GM18520 (cell line): ENCODE measurements around the gene KRTAP10-10.
"Not testable (repeated sequence)": the region's sequence is repeated elsewhere in the genome, so short reads cannot be mapped to it uniquely, and the experiment has no call there.

ENCODE experiments used
- ATAC-seq: cut with Tn5 transposase; IDR thresholded peaks from one replicate; pipeline ENCODE4 v1.9.1; 2021; ENCODE audit not compliant: unreplicated experiment

Gene KRTAP10-10

DNA sequence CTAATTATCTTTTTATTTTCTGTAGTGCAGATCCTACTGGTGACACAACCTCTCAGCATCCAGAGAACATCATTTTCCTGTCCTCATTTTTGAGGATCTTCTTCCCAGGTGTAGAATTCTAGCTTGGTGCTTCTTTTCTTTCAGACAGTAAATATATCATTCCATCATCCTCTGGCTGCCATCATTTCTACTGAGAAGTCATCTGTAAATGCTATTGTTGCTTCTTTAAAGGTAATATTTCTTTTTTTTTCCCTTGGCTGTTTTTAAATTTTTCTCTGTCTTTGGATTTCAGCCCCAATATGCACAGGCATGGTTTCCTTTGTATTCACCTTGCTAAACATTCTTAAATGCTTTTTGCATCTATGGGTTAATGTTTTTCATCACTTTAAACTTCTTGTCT lies 13.6 kb upstream of the KRTAP10-10 start:
- no peak for ATAC-seq

GRCh38 chr21:44625756-44626155 lies 11.4 kb upstream of the KRTAP10-10 start:
- no peak for ATAC-seq

DNA sequence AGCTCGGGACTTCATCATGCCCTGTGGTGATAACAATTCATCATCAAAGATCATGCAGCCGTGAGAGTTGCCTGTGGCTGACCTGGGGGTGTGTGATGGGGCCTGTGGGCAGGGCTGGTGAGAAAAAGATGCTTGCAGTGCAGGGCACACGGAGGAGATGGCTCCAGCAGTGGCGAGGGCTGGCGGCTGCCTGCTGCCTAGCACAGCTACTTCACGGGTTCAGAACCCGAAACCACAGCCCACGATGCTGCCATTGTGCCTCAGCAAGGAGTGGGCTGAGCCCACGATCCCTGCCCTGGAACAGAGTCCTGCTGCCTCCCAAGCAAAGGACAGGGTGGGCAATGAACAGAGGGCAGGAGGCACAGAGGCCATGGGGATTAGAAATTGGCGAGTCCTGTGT lies 10.9 kb upstream of the KRTAP10-10 start:
- no peak for ATAC-seq

GRCh38 chr21:44626673-44627143 lies 10.4 kb upstream of the KRTAP10-10 start, which contains the start of gene KRTAP10-9:
Gene KRTAP10-9, plus strand, starts transcription at chr21:44627093. Its CDS starts 79 bp downstream, at chr21:44627172.
- no peak for ATAC-seq

GRCh38 chr21:44627181-44627822 lies 9.9 kb upstream of the KRTAP10-10 start:
- not testable (repeated sequence) for ATAC-seq

- not testable (repeated sequence) for ATAC-seq
Observed at GRCh38 chr21:44627831-44628233, 9.3 kb upstream of the KRTAP10-10 start.

DNA sequence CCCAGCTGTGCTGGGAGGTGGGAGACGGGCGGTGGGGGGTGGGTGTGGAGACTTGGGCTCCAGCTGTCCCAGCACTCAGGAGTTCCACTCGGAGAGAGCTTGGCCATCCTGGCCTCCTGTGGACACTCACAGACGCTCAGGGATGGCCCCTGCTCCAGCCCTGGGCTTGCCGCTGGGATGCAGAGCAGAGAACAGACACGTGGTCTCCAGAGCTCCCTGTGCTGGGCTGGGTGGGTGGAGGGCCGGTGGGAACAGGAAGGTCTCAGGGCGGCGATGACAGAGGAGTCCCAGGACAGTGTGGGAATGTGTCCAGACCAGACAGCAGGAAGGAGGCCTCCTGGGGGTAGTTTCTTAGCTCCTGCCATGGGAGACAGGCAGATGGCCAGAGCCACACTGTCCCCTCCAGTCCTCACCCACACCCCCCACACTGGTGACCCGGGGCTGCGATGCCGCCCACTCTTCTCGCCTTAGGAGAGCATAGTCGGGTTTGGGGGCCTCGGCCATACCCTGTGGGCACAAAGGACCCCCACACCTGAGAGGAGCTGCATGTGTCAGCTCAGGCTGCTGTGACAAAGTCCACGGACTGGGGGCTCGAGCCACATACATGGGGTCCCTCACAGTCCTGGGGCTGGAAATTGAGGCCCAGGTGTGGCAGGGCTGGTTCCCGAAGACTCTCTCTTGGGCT lies 8.3 kb upstream of the KRTAP10-10 start:
- no peak for ATAC-seq

GRCh38 chr21:44630440-44630839 lies 6.7 kb upstream of the KRTAP10-10 start:
- ATAC-seq: no peak

GRCh38 chr21:44632067-44632466 lies 5.1 kb upstream of the KRTAP10-10 start:
- ATAC-seq: no peak

DNA sequence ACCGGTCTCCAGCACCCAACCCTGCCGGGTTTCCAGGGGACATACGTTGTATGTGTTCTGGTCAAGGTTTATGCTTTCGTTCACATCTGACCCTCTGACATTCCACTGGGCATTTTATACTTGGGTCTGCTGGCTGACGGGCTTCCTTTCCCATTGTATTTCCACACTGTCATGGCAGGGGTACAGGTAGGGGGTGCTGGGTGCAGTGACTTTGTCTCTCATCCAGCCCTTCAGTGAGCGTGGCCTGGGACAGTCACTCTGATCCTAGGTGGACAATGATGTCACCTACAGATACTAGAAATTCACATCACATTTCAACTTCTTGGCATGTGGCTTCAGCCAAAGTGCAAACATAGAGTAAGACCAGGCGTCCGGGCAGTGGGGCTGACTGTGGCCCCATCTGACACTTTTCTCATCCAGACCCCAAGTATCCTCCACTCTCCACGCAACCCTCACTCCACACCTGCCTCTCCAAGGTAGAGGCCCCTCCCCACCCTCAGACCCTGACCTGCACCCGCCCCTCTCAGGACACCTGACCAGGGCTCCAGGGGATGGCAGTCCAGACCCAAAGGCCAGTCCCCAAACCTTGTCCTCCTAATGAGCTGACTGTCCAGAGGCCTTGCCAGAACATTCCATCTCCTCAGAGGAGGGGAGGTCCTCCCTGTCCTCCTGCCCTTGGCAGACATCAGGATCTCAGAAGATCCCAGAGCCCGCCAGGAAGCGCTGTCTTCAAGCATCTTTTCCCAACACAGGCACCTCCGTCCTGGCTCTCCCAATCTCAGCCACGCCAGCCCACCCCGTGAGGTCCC lies 743 bp upstream of the KRTAP10-10 start:
- no peak for ATAC-seq

GRCh38 chr21:44637851-44638348 lies 744 bp downstream of the KRTAP10-10 start:
- not testable (repeated sequence) for ATAC-seq

- ATAC-seq: not testable (repeated sequence)
Observed at GRCh38 chr21:44638506-44639330, 1.6 kb downstream of the KRTAP10-10 start.

- ATAC-seq: no peak
Observed at GRCh38 chr21:44639331-44639655, 2.1 kb downstream of the KRTAP10-10 start.

DNA sequence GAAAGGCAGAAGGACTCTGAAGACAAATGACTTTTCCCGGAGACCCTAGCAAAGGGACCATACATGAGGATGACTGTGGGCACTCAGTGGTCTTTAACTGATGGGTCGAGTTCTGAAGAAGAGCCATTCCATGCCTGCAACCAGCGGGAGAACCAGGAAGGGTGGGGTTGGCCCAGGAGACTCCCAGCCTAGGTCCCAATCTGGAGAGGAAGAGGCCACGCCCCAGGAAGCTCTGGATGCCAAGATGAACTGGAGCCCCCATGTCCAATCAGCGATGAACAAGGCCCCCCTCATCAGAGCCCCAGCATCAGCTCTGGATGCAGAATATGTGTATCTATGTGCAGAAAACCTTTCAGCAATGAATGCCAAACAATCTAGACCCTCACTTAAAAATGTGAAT lies 3.6 kb downstream of the KRTAP10-10 start:
- no peak for ATAC-seq

DNA sequence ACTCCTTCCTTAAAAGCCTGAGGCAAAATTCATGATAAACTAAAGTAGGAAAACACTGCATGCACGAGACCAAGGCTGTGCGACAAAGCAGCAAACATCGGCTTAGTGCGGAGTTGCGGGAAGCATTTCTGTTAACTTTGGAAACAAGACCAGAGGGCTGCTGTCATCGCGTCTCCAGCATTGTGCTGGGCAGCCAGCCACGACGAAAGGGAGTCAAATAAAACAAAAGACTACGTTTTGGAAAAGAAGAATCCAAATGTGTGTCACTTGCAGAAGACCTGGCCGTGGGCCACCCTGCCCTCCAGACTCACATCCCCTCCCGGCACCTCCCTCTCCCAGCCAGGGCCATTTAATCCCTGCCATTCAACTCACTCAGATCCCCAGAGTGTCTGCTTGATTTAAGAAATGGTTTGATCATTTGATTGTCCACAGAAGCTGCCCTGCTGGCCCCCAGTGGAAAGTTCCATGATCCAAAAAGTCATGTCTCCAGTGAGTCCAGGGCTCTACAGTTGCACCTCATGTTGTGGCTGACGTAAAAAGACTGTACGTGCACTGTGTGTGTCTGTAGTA lies 6.7 kb downstream of the KRTAP10-10 start:
- no peak for ATAC-seq

- no peak for ATAC-seq
Observed at GRCh38 chr21:44644878-44645277, 7.7 kb downstream of the KRTAP10-10 start.

DNA sequence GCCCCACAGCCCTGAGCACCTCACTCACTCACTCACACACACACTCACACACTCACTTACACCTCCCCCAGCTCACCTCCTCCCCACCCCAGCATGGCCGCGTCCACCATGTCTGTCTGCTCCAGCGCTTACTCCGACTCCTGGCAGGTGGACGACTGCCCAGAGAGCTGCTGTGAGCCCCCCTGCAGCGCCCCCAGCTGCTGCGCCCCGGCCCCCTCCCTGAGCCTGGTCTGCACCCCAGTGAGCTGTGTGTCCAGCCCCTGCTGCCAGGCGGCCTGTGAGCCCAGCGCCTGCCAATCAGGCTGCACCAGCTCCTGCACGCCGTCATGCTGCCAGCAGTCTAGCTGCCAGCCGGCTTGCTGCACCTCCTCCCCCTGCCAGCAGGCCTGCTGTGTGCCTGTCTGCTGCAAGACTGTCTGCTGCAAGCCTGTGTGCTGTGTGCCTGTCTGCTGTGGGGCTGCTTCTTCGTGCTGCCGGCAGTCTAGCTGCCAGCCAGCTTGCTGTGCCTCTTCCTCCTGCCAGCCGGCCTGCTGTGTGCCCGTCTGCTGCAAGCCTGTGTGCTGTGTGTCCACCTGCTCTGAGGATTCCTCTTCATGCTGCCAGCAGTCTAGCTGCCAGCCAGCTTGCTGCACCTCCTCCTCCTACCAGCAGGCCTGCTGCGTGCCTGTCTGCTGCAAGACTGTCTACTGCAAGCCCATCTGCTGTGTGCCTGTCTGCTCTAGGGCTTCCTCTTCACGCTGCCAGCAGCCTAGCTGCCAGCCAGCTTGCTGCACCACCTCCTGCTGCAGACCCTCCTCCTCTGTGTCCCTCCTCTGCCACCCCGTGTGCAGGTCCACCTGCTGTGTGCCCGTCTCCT lies 9.4 kb downstream of the KRTAP10-10 start, which contains the start of gene KRTAP10-11:
KRTAP10-11 (plus strand) TSS at position 49 of the 856 bp plus-strand sequence; CDS start at position 94, 45 bp downstream.
- not testable (repeated sequence) for ATAC-seq

GRCh38 chr21:44647222-44647552 lies 10.0 kb downstream of the KRTAP10-10 start:
- ATAC-seq: no peak

GRCh38 chr21:44648557-44649311 lies 11.6 kb downstream of the KRTAP10-10 start:
- ATAC-seq: no peak
